Endothelial cell of umbilical vein (primary cell): Measurements from ENCODE around the gene NIN. TPM values are rescaled to one million over a fixed set of nuclear protein-coding genes. Genes with fewer than 3 reads are reported as not detected.
A peak's percentile ranks its signal among the peaks of the same experiment; 100 is the strongest.

Experiments
- BruUV-seq: library from RNA; stranded (reverse); fragments of 400-500 nt; replicated peaks from 2 replicates; lab custom pipeline; 2021; lab: Mats Ljungman, UMichigan
- CTCF ChIA-PET: fragments of 300-600, 350-600 bp; sonication (Branson Sonifier 250); formaldehyde crosslinking; loops from one replicate; lab custom pipeline; 2021; ENCODE audit warnings: antibody characterized with exemption, inconsistent platforms; lab: Charles Lee
- POLR2A ChIA-PET: fragments of 300-600, 350-600 bp; sonication (Branson Sonifier 250); formaldehyde crosslinking; loops from one replicate; lab custom pipeline; 2021; ENCODE audit warnings: antibody characterized with exemption, inconsistent platforms; lab: Charles Lee
- DNase-seq: peaks from one replicate; pipeline ENCODE4 v3.0.0-alpha.2; 2011; ENCODE audit warnings: low read depth, low spot score
- FAIRE-seq: peaks from 2 replicates; lab custom pipeline; 2011; peaks lifted over from hg19 to GRCh38; lab: Jason Lieb, UNC
- H2AFZ ChIP-seq: 2 replicates; pipeline ENCODE4 v1.6.0; 2012; ENCODE audit warnings: low read depth, low read length, control low read depth, inconsistent platforms
- H3K27ac ChIP-seq: 2 replicates; pipeline ENCODE4 v1.5.1; 2011; ENCODE audit warnings: low read depth, mild to moderate bottlenecking, control low read depth, low read length, moderate library complexity; ENCODE audit not compliant: insufficient read depth
- H3K27me3 ChIP-seq, 2 experiments: 2 replicates each; pipeline versions ENCODE4 v1.6.0 to v1.6.1; 2011; ENCODE audit warnings: low read length in 2 of 2, mixed read lengths in 1 of 2; ENCODE audit not compliant: control insufficient read depth in 2 of 2, insufficient read depth in 2 of 2
- H3K36me3 ChIP-seq, 2 experiments: 2 replicates in 1 of 2; 3 replicates in 1 of 2; pipeline ENCODE4 v1.5.1; 2011; ENCODE audit warnings: low read length in 2 of 2, mild to moderate bottlenecking in 1 of 2, moderate library complexity in 1 of 2; ENCODE audit not compliant: control insufficient read depth in 2 of 2, insufficient read depth in 2 of 2; ENCODE audit errors: extremely low read depth in 1 of 2
- H3K4me1 ChIP-seq: 3 replicates; pipeline ENCODE4 v1.5.1; 2011; ENCODE audit warnings: mild to moderate bottlenecking, low read length; ENCODE audit not compliant: control insufficient read depth, insufficient read depth; ENCODE audit errors: extremely low read depth
- H3K4me2 ChIP-seq: 2 replicates; pipeline ENCODE4 v1.6.1; 2011; ENCODE audit warnings: low read length, control low read depth, mixed read lengths; ENCODE audit not compliant: insufficient read depth
- H3K4me3 ChIP-seq, 3 experiments: fragments of 200-600 bp in 1 of 3; sonication (generic), shearing (Covaris generic) in 1 of 3; replicated peaks in 1 of 3; 2 replicates each; pipeline ENCODE4 v1.5.1; 2011 to 2016; ENCODE audit warnings: control low read depth in 3 of 3, low read length in 3 of 3, mild to moderate bottlenecking in 2 of 3, inconsistent platforms in 1 of 3, low read depth in 1 of 3, moderate library complexity in 1 of 3; ENCODE audit not compliant: insufficient read depth in 1 of 3
- H3K79me2 ChIP-seq: 2 replicates; pipeline ENCODE4 v1.6.0; 2012; ENCODE audit warnings: low read length, inconsistent platforms; ENCODE audit not compliant: control insufficient read depth, insufficient read depth
- H3K9ac ChIP-seq: replicated peaks from 2 replicates; pipeline ENCODE3; 2011; ENCODE audit warnings: low read length, control low read depth; ENCODE audit not compliant: insufficient read depth; ENCODE audit errors: extremely low read depth
- H3K9me1 ChIP-seq: replicated peaks from 3 replicates; pipeline ENCODE4 v1.6.0; 2011; ENCODE audit warnings: mild to moderate bottlenecking, low read length; ENCODE audit not compliant: control insufficient read depth, insufficient read depth; ENCODE audit errors: extremely low read depth
- H3K9me3 ChIP-seq: replicated peaks from 2 replicates; pipeline ENCODE4 v1.5.1; 2012; ENCODE audit warnings: low read length, inconsistent platforms; ENCODE audit not compliant: control insufficient read depth, insufficient read depth
- H4K20me1 ChIP-seq: replicated peaks from 2 replicates; pipeline ENCODE3; 2011; ENCODE audit warnings: mild to moderate bottlenecking, low read length; ENCODE audit not compliant: control insufficient read depth, insufficient read depth; ENCODE audit errors: extremely low read depth
- CTCF ChIP-seq, 2 donors: IDR thresholded peaks; 1 replicate in 1 of 2; 2 replicates in 1 of 2; pipeline ENCODE4 v1.5.1; 2011; ENCODE audit warnings: low read length in 2 of 2, mild to moderate bottlenecking in 2 of 2, moderate library complexity in 2 of 2, control low read depth in 1 of 2, inconsistent platforms in 1 of 2, low read depth in 1 of 2; ENCODE audit not compliant: insufficient read depth in 1 of 2; ENCODE audit errors: extremely low read depth in 1 of 2
- FOS ChIP-seq: IDR thresholded peaks from 2 replicates; pipeline ENCODE4 v1.6.1; 2011; ENCODE audit warnings: mild to moderate bottlenecking, low read length, moderate library complexity, borderline replicate concordance; ENCODE audit not compliant: insufficient read depth
- JUN ChIP-seq: IDR thresholded peaks from 2 replicates; pipeline ENCODE4 v1.6.1; 2011; ENCODE audit warnings: borderline replicate concordance, low read depth; ENCODE audit not compliant: insufficient read length, insufficient read depth
- POLR2A ChIP-seq: IDR thresholded peaks from 2 replicates; pipeline ENCODE4 v1.6.1; 2012; ENCODE audit warnings: low read depth, mild to moderate bottlenecking, control low read depth, low read length
- POLR2AphosphoS5 ChIP-seq: IDR thresholded peaks from 2 replicates; pipeline ENCODE4 v1.6.1; 2012; ENCODE audit warnings: low read depth, mild to moderate bottlenecking, control low read depth, low read length, moderate library complexity; ENCODE audit not compliant: insufficient read depth
- dilution Hi-C: fragments of 300-500 bp; cut with MboI; formaldehyde crosslinking; loops from one replicate; pipeline ENCODE4 v1.15.0; 2019; ENCODE audit warnings: low sequenced_read_pairs; ENCODE audit not compliant: extremely low pct_ligation_motif_present
- intact Hi-C: fragments of 100-400 bp; cut with micrococcal nuclease; formaldehyde crosslinking; loops from one replicate; pipeline ENCODE4 v1.10.0; 2022
- polyA plus RNA-seq, 4 experiments: library from polyadenylated mRNA; depleted of rRNA in 3 of 4; stranded (reverse) in 3 of 4; unstranded in 1 of 4; fragments of >200 nt; gene quantifications; 2 replicates each; pipeline versions ENCODE4 v1.2.1 to v1.2.3, GENCODE V29; 2011 to 2012; ENCODE audit warnings: missing spikeins in 1 of 4
- total RNA-seq: library from RNA; stranded (reverse); gene quantifications from 2 replicates; pipeline ENCODE4 v1.2.3, GENCODE V29; 2021

Gene NIN
- total and polyA plus RNA-seq, 2 donors (not counting 3 experiments of a cell fraction or from before 2014, with no cell fraction given) = 7.1 to 76.3 TPM

- DNase-seq (no peak), FAIRE-seq (no peak)
- H2AFZ ChIP-seq = no peak overlapping the region
- ChIA-PET POLR2A (no interaction called here), CTCF (interaction anchor here (0.7 to 1.3 kb wide), 5 partner anchors 22 to 261 kb away, joined by 3 to 4 read pairs (median 3); no protein-coding TSS in a partner anchor)
- H4K20me1 ChIP-seq = no peaks in the 10 kb centered on the region
- intact Hi-C loops (no loop called here), dilution Hi-C loops (no loop called here)
- H3K4me1 ChIP-seq = peaks cover 15% of the 10 kb centered on the region
- H3K9me3 ChIP-seq = no peaks in the 10 kb centered on the region
- H3K27me3 ChIP-seq = peaks cover 0 to 2% of the 10 kb centered on the region in 2 experiments
- H3K4me3 ChIP-seq = no peak overlapping the region
- H3K27ac ChIP-seq = no peak overlapping the region
- no peaks in the 10 kb centered on the region for H3K36me3 ChIP-seq
- TF ChIP-seq JUN (no peak), POLR2A (no peak)
- H3K9me1 ChIP-seq = no peaks in the 10 kb centered on the region
- H3K4me2 ChIP-seq = no peak overlapping the region
- BruUV-seq = no TSS peak
- no peak overlapping the region for H3K9ac ChIP-seq
- H3K79me2 ChIP-seq = no peaks in the 10 kb centered on the region
Observed at GRCh38 chr14:50862036-50862570, 31.1 kb upstream of the NIN start.

- POLR2A ChIA-PET = interaction anchor here (0.7 to 1.5 kb wide), 4 partner anchors 31 to 549 kb away, joined by 3 to 6 read pairs (median 4); partner anchors contain the start of genes DMAC2L, L2HGDH and SAV1
- dilution Hi-C loops = no loop called here
- peak overlapping the region; percentile 78 for H3K27ac ChIP-seq
Observed at GRCh38 chr14:50860478-50861086, 29.6 kb upstream of the NIN start.

More at GRCh38 chr14:50860478-50861086, 29.6 kb upstream of the NIN start:
- TF ChIP-seq JUN (no peak), POLR2AphosphoS5 (no peak), CTCF (IDR thresholded peaks at IDR 0.05; ENCODE audit: extremely low read depth in 1 of 2, insufficient read depth in 1 of 2, low read depth in 1 of 2, low read length in 2 of 2) (peak; percentile 54 to 57), FOS (no peak)
- BruUV-seq = no TSS peak
- H3K4me3 ChIP-seq = peak overlapping the region; percentile 49 to 72 (median 65)
- FAIRE-seq (peak; percentile 94), DNase-seq (peak; percentile 92)
- H3K9ac ChIP-seq = peak overlapping the region; percentile 92
- intact Hi-C loops = loop anchor here (1.0 to 2.0 kb wide), 6 partner anchors 29 to 317 kb away; partner anchors contain the start of genes NIN and SAV1
- H3K79me2 ChIP-seq = no peaks in the 10 kb centered on the region
- peaks cover 10% of the 10 kb centered on the region for H3K4me1 ChIP-seq
- peak overlapping the region; percentile 97 for H3K4me2 ChIP-seq
- peak overlapping the region; percentile 94 for H2AFZ ChIP-seq
- no peaks in the 10 kb centered on the region for H3K36me3 ChIP-seq
- no peaks in the 10 kb centered on the region for H3K9me3 ChIP-seq
- peaks cover 0 to 2% of the 10 kb centered on the region in 2 experiments for H3K27me3 ChIP-seq
- no peaks in the 10 kb centered on the region for H4K20me1 ChIP-seq
- CTCF ChIA-PET = interaction anchor here (0.6 to 4.9 kb wide), 77 partner anchors 8 to 919 kb away, joined by 3 to 140 read pairs (median 6); partner anchors contain the start of genes ABHD12B, ATL1 and NIN
- H3K9me1 ChIP-seq = no peaks in the 10 kb centered on the region
